GM21390 (cell line): ENCODE measurements around the gene PGA5.
"Not testable (repeated sequence)": the region's sequence is repeated elsewhere in the genome, so short reads cannot be mapped to it uniquely, and the experiment has no call there.

Source experiments
- ATAC-seq: cut with Tn5 transposase; IDR thresholded peaks from one replicate; pipeline ENCODE4 v1.9.1; 2021; ENCODE audit not compliant: unreplicated experiment

Gene PGA5

GRCh38 chr11:61226457-61227137 lies 14.4 kb upstream of the PGA5 start:
- not testable (repeated sequence) for ATAC-seq

- ATAC-seq = not testable (repeated sequence)
These were observed 11.5 kb upstream of the PGA5 start for GRCh38 chr11:61229458-61229857.

- ATAC-seq = not testable (repeated sequence)
These were observed 9.9 kb upstream of the PGA5 start for GRCh38 chr11:61231033-61231432.

GRCh38 chr11:61231585-61231984 lies 9.4 kb upstream of the PGA5 start:
- not testable (repeated sequence) for ATAC-seq

GRCh38 chr11:61232548-61233145 lies 8.3 kb upstream of the PGA5 start:
- ATAC-seq = not testable (repeated sequence)

GRCh38 chr11:61237130-61237529 lies 3.8 kb upstream of the PGA5 start:
- not testable (repeated sequence) for ATAC-seq

GRCh38 chr11:61240288-61240687 lies 687 bp upstream of the PGA5 start:
- ATAC-seq = not testable (repeated sequence)

GRCh38 chr11:61241526-61241925 lies 551 bp downstream of the PGA5 start:
- not testable (repeated sequence) for ATAC-seq

- ATAC-seq = not testable (repeated sequence)
These were observed 4.4 kb downstream of the PGA5 start for GRCh38 chr11:61245284-61245964.

GRCh38 chr11:61248071-61248470 lies 7.1 kb downstream of the PGA5 start:
- ATAC-seq = not testable (repeated sequence)

- not testable (repeated sequence) for ATAC-seq
These were observed 8.2 kb downstream of the PGA5 start for GRCh38 chr11:61249201-61249600.

- ATAC-seq = not testable (repeated sequence)
These were observed 10.1 kb downstream of the PGA5 start for GRCh38 chr11:61250796-61251765.

GRCh38 chr11:61252332-61252731 lies 11.4 kb downstream of the PGA5 start:
- ATAC-seq = not testable (repeated sequence)

- peak; percentile 57 for ATAC-seq
These were observed 13.5 kb downstream of the PGA5 start for GRCh38 chr11:61254403-61255025.

GRCh38 chr11:61256710-61257482 lies 15.9 kb downstream of the PGA5 start:
- ATAC-seq = no peak

- ATAC-seq = no peak
These were observed 17.6 kb downstream of the PGA5 start for GRCh38 chr11:61258546-61258945.

- no peak for ATAC-seq
These were observed 18.4 kb downstream of the PGA5 start for GRCh38 chr11:61259363-61259762.

- no peak for ATAC-seq
These were observed 23.4 kb downstream of the PGA5 start for GRCh38 chr11:61264371-61264770.

- no peak for ATAC-seq
These were observed 23.8 kb downstream of the PGA5 start for GRCh38 chr11:61264795-61265194.

GRCh38 chr11:61265357-61265756 lies 24.4 kb downstream of the PGA5 start:
- ATAC-seq = no peak
